BLaER1 treated with 17β-estradiol and CSF1 and Interleukin-3, amounts not matched to agents 10 nM and 100 nM (cell line): ENCODE data around the gene FREM2.

ENCODE experiments used
- H3K27ac ChIP-seq, 11 experiments: shearing (Covaris generic); formaldehyde crosslinking; 2 replicates each; pipeline ENCODE4 v1.8.1; 2022
- H3K27me3 ChIP-seq, 11 experiments: shearing (Covaris generic); formaldehyde crosslinking; 2 replicates each; pipeline ENCODE4 v1.8.1; 2022
- H3K36me3 ChIP-seq, 11 experiments: shearing (Covaris generic); formaldehyde crosslinking; 2 replicates each; pipeline ENCODE4 v1.8.1; 2022
- H3K4me1 ChIP-seq, 10 experiments: shearing (Covaris generic); formaldehyde crosslinking; 2 replicates each; pipeline ENCODE4 v1.8.1; 2022
- H3K4me2 ChIP-seq, 11 experiments: shearing (Covaris generic); formaldehyde crosslinking; 2 replicates each; pipeline ENCODE4 v1.8.1; 2022
- H3K4me3 ChIP-seq, 10 experiments: shearing (Covaris generic); formaldehyde crosslinking; 2 replicates each; pipeline ENCODE4 v1.8.1; 2022
- H3K9ac ChIP-seq, 11 experiments: shearing (Covaris generic); formaldehyde crosslinking; 2 replicates each; pipeline ENCODE4 v1.8.1; 2022
- H3K9me3 ChIP-seq, 11 experiments: shearing (Covaris generic); formaldehyde crosslinking; replicated peaks in 1 of 11; 2 replicates each; pipeline ENCODE4 v1.8.1; 2022
- H4K20me1 ChIP-seq, 11 experiments: shearing (Covaris generic); formaldehyde crosslinking; 2 replicates each; pipeline ENCODE4 v1.8.1; 2022
- Cebpa-rat ChIP-seq, 11 experiments: shearing (Covaris generic); IDR thresholded peaks; 2 replicates each; pipeline ENCODE4 v1.8.1; 2022

FREM2 gene

GRCh38 chr13:38868870-38869269 is 182.0 kb downstream of the FREM2 start:
- H3K4me2 ChIP-seq: no peak overlapping the region
- TF ChIP-seq Cebpa-rat (IDR thresholded peaks at IDR 0.05): no peak
- H3K4me1 ChIP-seq: no peaks in the 10 kb centered on the region
- H3K4me3 ChIP-seq: no peak overlapping the region
- H4K20me1 ChIP-seq: no peaks in the 10 kb centered on the region
- no peaks in the 10 kb centered on the region for H3K27me3 ChIP-seq
- H3K9me3 ChIP-seq: no peaks in the 10 kb centered on the region
- no peaks in the 10 kb centered on the region for H3K36me3 ChIP-seq
- H3K27ac ChIP-seq: no peak overlapping the region
- H3K9ac ChIP-seq: no peak overlapping the region

- H3K27ac ChIP-seq: no peak overlapping the region
- no peak for TF ChIP-seq Cebpa-rat (IDR thresholded peaks at IDR 0.05)
- no peaks in the 10 kb centered on the region for H3K4me1 ChIP-seq
- H3K9me3 ChIP-seq: no peaks in the 10 kb centered on the region
- H4K20me1 ChIP-seq: no peaks in the 10 kb centered on the region
- H3K36me3 ChIP-seq: no peaks in the 10 kb centered on the region
- H3K4me3 ChIP-seq: no peak overlapping the region
- H3K4me2 ChIP-seq: no peak overlapping the region
- H3K27me3 ChIP-seq: no peaks in the 10 kb centered on the region
- H3K9ac ChIP-seq: no peak overlapping the region
These were observed 184.4 kb downstream of the FREM2 start for GRCh38 chr13:38871275-38871674.

- no peak for TF ChIP-seq Cebpa-rat (IDR thresholded peaks at IDR 0.05)
- Histone ChIP-seq H3K9me3 (no peaks in the 10 kb centered on the region), H3K4me2 (no peak overlapping the region), H3K4me1 (no peaks in the 10 kb centered on the region), H3K27ac (no peak overlapping the region), H3K9ac (no peak overlapping the region), H4K20me1 (no peaks in the 10 kb centered on the region), H3K4me3 (no peak overlapping the region), H3K36me3 (no peaks in the 10 kb centered on the region), H3K27me3 (no peaks in the 10 kb centered on the region)
These were observed 185.8 kb downstream of the FREM2 start for GRCh38 chr13:38872693-38873092.

GRCh38 chr13:38875186-38875875 is 188.5 kb downstream of the FREM2 start:
- Histone ChIP-seq H3K4me1 (peaks cover 0 to 2% (median 0%) of the 10 kb centered on the region in 10 experiments; a peak in 3 of 20 replicates), H3K27ac (no peak overlapping the region)

GRCh38 chr13:38879278-38879677 is 192.4 kb downstream of the FREM2 start:
- peaks cover 0 to 6% (median 0%) of the 10 kb centered on the region in 10 experiments; a peak in 3 of 20 replicates for H3K4me1 ChIP-seq
- no peak overlapping the region for H3K27ac ChIP-seq
- H4K20me1 ChIP-seq: no peaks in the 10 kb centered on the region
- no peaks in the 10 kb centered on the region for H3K36me3 ChIP-seq
- H3K27me3 ChIP-seq: no peaks in the 10 kb centered on the region
- no peak for TF ChIP-seq Cebpa-rat (IDR thresholded peaks at IDR 0.05)
- no peaks in the 10 kb centered on the region for H3K9me3 ChIP-seq
- H3K9ac ChIP-seq: no peak overlapping the region
- no peak overlapping the region for H3K4me3 ChIP-seq
- no peak overlapping the region for H3K4me2 ChIP-seq

More at GRCh38 chr13:38875186-38875875, 188.5 kb downstream of the FREM2 start:
- no peaks in the 10 kb centered on the region for H3K27me3 ChIP-seq
- TF ChIP-seq Cebpa-rat (IDR thresholded peaks at IDR 0.05): no peak
- no peaks in the 10 kb centered on the region for H4K20me1 ChIP-seq
- H3K4me2 ChIP-seq: no peak overlapping the region
- no peaks in the 10 kb centered on the region for H3K36me3 ChIP-seq
- H3K9me3 ChIP-seq: no peaks in the 10 kb centered on the region
- no peak overlapping the region for H3K9ac ChIP-seq
- no peak overlapping the region for H3K4me3 ChIP-seq

GRCh38 chr13:38879786-38880185 is 192.9 kb downstream of the FREM2 start:
- TF ChIP-seq Cebpa-rat (IDR thresholded peaks at IDR 0.05): no peak
- Histone ChIP-seq H3K27ac (no peak overlapping the region), H3K27me3 (no peaks in the 10 kb centered on the region), H3K36me3 (no peaks in the 10 kb centered on the region), H3K4me3 (no peak overlapping the region), H3K9ac (no peak overlapping the region), H3K4me2 (no peak overlapping the region), H3K4me1 (peaks cover 0 to 6% (median 0%) of the 10 kb centered on the region in 10 experiments; a peak in 3 of 20 replicates), H4K20me1 (no peaks in the 10 kb centered on the region), H3K9me3 (no peaks in the 10 kb centered on the region)

GRCh38 chr13:38880397-38880796 is 193.5 kb downstream of the FREM2 start:
- Histone ChIP-seq H3K36me3 (no peaks in the 10 kb centered on the region), H3K27me3 (no peaks in the 10 kb centered on the region), H3K9me3 (no peaks in the 10 kb centered on the region), H3K4me3 (no peak overlapping the region), H3K27ac (no peak overlapping the region), H3K9ac (no peak overlapping the region), H3K4me1 (peaks cover 0 to 6% (median 0%) of the 10 kb centered on the region in 10 experiments; a peak in 3 of 20 replicates), H3K4me2 (peak overlapping the region in 2 of 11 experiments; percentile 21 to 35; a peak in 3 of 22 replicates), H4K20me1 (no peaks in the 10 kb centered on the region)
- TF ChIP-seq Cebpa-rat (IDR thresholded peaks at IDR 0.05): no peak

GRCh38 chr13:38883783-38884182 is 196.9 kb downstream of the FREM2 start:
- no peak for TF ChIP-seq Cebpa-rat (IDR thresholded peaks at IDR 0.05)
- Histone ChIP-seq H3K27ac (no peak overlapping the region), H3K4me2 (no peak overlapping the region), H3K4me3 (no peak overlapping the region), H4K20me1 (no peaks in the 10 kb centered on the region), H3K36me3 (no peaks in the 10 kb centered on the region), H3K9me3 (no peaks in the 10 kb centered on the region), H3K9ac (no peak overlapping the region), H3K27me3 (no peaks in the 10 kb centered on the region), H3K4me1 (peaks cover 0 to 6% (median 0%) of the 10 kb centered on the region in 10 experiments; a peak in 3 of 20 replicates)

- H3K9me3 ChIP-seq: no peaks in the 10 kb centered on the region
- H3K4me2 ChIP-seq: no peak overlapping the region
- no peak overlapping the region for H3K4me3 ChIP-seq
- no peak overlapping the region for H3K9ac ChIP-seq
- no peak for TF ChIP-seq Cebpa-rat (IDR thresholded peaks at IDR 0.05)
- no peak overlapping the region for H3K27ac ChIP-seq
- H3K4me1 ChIP-seq: no peaks in the 10 kb centered on the region
- no peaks in the 10 kb centered on the region for H4K20me1 ChIP-seq
- no peaks in the 10 kb centered on the region for H3K27me3 ChIP-seq
- no peaks in the 10 kb centered on the region for H3K36me3 ChIP-seq
These were observed 201.4 kb downstream of the FREM2 start for GRCh38 chr13:38888309-38888708.

GRCh38 chr13:38895075-38895474 is 208.2 kb downstream of the FREM2 start:
- Histone ChIP-seq H4K20me1 (no peaks in the 10 kb centered on the region), H3K9me3 (no peaks in the 10 kb centered on the region), H3K27me3 (no peaks in the 10 kb centered on the region), H3K27ac (no peak overlapping the region), H3K36me3 (no peaks in the 10 kb centered on the region), H3K4me1 (no peaks in the 10 kb centered on the region), H3K4me3 (no peak overlapping the region), H3K4me2 (no peak overlapping the region), H3K9ac (no peak overlapping the region)
- TF ChIP-seq Cebpa-rat (IDR thresholded peaks at IDR 0.05): no peak
